HepG2 (cell line): Measurements from ENCODE around the gene MSMB. TPM values are rescaled to one million over a fixed set of nuclear protein-coding genes. Genes with fewer than 3 reads are reported as not detected.

Source experiments
- CEBPG ChIP-seq: IDR thresholded peaks from 2 replicates; pipeline ENCODE4 v1.6.1; 2016
- GATA4 ChIP-seq: sonication (generic); IDR thresholded peaks from 2 replicates; pipeline ENCODE4 v1.6.1; 2016; ENCODE audit warnings: antibody characterized with exemption, low read depth, borderline replicate concordance
- GMEB2 ChIP-seq: IDR thresholded peaks from 2 replicates; pipeline ENCODE4 v1.6.1; 2016; ENCODE audit warnings: missing biosample characterization, missing genetic modification reagents, low read depth
- IRF9 ChIP-seq: sonication (generic); formaldehyde crosslinking; IDR thresholded peaks from 2 replicates; pipeline ENCODE4 v1.8.0; 2022; ENCODE audit warnings: missing genetic modification reagents, mild to moderate bottlenecking, borderline replicate concordance
- RBFOX2 ChIP-seq: fragments of 200-400 bp; formaldehyde crosslinking; IDR thresholded peaks from 2 replicates; pipeline ENCODE4 v1.6.1; 2017; ENCODE audit warnings: low read depth, mild to moderate bottlenecking, low read length
- RFXAP ChIP-seq: sonication (generic); formaldehyde crosslinking; IDR thresholded peaks from 2 replicates; pipeline ENCODE4 v1.4.0; 2020; ENCODE audit warnings: missing genetic modification reagents, borderline replicate concordance
- TOE1 ChIP-seq: sonication (generic); formaldehyde crosslinking; IDR thresholded peaks from 2 replicates; pipeline ENCODE4 v1.4.0; 2020; ENCODE audit warnings: mild to moderate bottlenecking, missing genetic modification reagents
- ZNF496 ChIP-seq: sonication (generic); formaldehyde crosslinking; IDR thresholded peaks from 2 replicates; pipeline ENCODE4 v1.8.1; 2023; ENCODE audit warnings: mild to moderate bottlenecking, moderate library complexity, missing genetic modification reagents; ENCODE audit not compliant: insufficient replicate concordance
- ZNF615 ChIP-seq: sonication (generic); formaldehyde crosslinking; IDR thresholded peaks from 2 replicates; pipeline ENCODE4 v1.5.0; 2020; ENCODE audit warnings: mild to moderate bottlenecking, missing genetic modification reagents, borderline replicate concordance
- ZNF687 ChIP-seq: sonication (generic); formaldehyde crosslinking; IDR thresholded peaks from 2 replicates; pipeline ENCODE4 v1.5.1; 2020; ENCODE audit warnings: mild to moderate bottlenecking, missing genetic modification reagents, moderate library complexity
- polyA plus RNA-seq, 8 experiments: library from polyadenylated mRNA; depleted of rRNA in 3 of 8; stranded (reverse) in 7 of 8; unstranded in 1 of 8; fragments of >200 nt; fragmentation: Illumina TruSeq in 4 of 8; extraction: Trizol in 4 of 8; gene quantifications; 2 replicates each; pipeline versions ENCODE4 v1.2.1 to v1.2.3, GENCODE V29; 2011 to 2016; ENCODE audit warnings: low read depth in 4 of 8, missing spikeins in 1 of 8, mixed read lengths in 1 of 8; ENCODE audit not compliant: insufficient read depth in 1 of 8
- total RNA-seq, 5 experiments: library from RNA; depleted of rRNA; stranded (reverse); fragments of >200 nt; fragmentation: Illumina TruSeq; extraction: Trizol; gene quantifications; 2 replicates each; pipeline ENCODE4 v1.2.3, GENCODE V29; 2016; ENCODE audit warnings: low read depth in 1 of 5
- TF ChIP-seq, protein P1 (sequence below): sonication (generic); formaldehyde crosslinking; IDR thresholded peaks from 2 replicates; pipeline ENCODE4 v1.4.0; 2020; ENCODE audit warnings: missing genetic modification reagents, borderline replicate concordance
- TF ChIP-seq, protein P2 (sequence below): sonication (generic); formaldehyde crosslinking; IDR thresholded peaks from 2 replicates; pipeline ENCODE4 v1.4.0; 2020; ENCODE audit warnings: mild to moderate bottlenecking, missing genetic modification reagents

The MSMB gene
- total and polyA plus RNA-seq, 2 of the 13 experiments (the other 11 are each of a cell fraction or from before 2014, with no cell fraction given): 0.84 TPM; not detected in 1

DNA sequence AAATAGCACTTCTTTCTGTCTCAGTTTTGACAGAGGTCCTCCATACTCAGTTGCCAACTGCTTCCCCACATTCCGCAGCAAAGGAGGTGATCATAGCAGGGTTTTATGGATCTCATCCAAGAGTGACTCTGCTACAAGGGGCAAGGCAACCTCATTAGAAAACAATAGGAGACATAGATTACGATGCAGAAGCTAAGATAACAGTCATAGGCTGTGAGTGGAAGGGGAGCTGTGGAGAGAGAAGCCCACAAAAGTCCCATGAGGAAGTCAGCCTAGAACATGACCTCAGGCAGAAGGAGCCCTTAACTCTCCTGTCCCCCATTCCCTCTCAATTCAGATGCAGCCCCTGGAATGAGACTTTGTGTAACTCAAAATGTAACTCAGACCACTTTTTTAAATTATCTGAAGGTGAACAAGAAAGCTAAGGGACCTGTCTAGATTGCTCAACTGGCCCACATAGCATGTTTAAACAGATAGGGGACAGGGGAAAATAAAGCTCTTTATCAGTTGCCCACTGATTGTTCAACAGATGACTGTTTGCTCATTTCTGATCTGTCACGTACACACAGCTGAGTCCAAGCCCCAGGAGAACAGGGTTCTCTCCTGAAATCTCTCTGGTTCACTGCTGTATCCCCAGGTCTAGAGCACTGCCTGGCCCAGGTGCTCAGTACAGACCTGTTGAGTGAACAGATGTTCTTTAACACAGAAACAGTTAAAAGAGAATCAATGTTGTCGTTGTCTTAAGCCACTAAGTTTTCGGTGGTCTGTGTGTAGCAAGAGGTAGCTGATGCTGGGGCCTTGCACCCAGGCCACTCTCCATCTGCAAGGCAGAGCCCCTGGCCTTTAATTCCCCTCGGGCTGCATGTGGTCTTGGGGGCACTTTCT, 14.2 kb downstream of the MSMB start (continued):
- 0 out of 2 replicates have a peak, but pooled peaks have one; percentile 42 for TF ChIP-seq GMEB2 (CRISPR knock-in tag)
- TF ChIP-seq ZNF687 (CRISPR knock-in tag): peak; percentile 58; the same call in 1 of the 2 replicates
- 0 out of 2 replicates have a peak, but pooled peaks have one; percentile 24 for TF ChIP-seq RFXAP
- peak; percentile 40 for TF ChIP-seq RBFOX2
- TF ChIP-seq, protein P1, sequence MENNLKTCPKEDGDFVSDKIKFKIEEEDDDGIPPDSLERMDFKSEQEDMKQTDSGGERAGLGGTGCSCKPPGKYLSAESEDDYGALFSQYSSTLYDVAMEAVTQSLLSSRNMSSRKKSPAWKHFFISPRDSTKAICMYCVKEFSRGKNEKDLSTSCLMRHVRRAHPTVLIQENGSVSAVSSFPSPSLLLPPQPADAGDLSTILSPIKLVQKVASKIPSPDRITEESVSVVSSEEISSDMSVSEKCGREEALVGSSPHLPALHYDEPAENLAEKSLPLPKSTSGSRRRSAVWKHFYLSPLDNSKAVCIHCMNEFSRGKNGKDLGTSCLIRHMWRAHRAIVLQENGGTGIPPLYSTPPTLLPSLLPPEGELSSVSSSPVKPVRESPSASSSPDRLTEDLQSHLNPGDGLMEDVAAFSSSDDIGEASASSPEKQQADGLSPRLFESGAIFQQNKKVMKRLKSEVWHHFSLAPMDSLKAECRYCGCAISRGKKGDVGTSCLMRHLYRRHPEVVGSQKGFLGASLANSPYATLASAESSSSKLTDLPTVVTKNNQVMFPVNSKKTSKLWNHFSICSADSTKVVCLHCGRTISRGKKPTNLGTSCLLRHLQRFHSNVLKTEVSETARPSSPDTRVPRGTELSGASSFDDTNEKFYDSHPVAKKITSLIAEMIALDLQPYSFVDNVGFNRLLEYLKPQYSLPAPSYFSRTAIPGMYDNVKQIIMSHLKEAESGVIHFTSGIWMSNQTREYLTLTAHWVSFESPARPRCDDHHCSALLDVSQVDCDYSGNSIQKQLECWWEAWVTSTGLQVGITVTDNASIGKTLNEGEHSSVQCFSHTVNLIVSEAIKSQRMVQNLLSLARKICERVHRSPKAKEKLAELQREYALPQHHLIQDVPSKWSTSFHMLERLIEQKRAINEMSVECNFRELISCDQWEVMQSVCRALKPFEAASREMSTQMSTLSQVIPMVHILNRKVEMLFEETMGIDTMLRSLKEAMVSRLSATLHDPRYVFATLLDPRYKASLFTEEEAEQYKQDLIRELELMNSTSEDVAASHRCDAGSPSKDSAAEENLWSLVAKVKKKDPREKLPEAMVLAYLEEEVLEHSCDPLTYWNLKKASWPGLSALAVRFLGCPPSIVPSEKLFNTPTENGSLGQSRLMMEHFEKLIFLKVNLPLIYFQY (CRISPR knock-in tag): peak; percentile 72
- TF ChIP-seq TOE1 (CRISPR knock-in tag): 0 out of 2 replicates have a peak, but pooled peaks have one; percentile 16
- TF ChIP-seq CEBPG (CRISPR knock-in tag): peak; percentile 95
- TF ChIP-seq, protein P2, sequence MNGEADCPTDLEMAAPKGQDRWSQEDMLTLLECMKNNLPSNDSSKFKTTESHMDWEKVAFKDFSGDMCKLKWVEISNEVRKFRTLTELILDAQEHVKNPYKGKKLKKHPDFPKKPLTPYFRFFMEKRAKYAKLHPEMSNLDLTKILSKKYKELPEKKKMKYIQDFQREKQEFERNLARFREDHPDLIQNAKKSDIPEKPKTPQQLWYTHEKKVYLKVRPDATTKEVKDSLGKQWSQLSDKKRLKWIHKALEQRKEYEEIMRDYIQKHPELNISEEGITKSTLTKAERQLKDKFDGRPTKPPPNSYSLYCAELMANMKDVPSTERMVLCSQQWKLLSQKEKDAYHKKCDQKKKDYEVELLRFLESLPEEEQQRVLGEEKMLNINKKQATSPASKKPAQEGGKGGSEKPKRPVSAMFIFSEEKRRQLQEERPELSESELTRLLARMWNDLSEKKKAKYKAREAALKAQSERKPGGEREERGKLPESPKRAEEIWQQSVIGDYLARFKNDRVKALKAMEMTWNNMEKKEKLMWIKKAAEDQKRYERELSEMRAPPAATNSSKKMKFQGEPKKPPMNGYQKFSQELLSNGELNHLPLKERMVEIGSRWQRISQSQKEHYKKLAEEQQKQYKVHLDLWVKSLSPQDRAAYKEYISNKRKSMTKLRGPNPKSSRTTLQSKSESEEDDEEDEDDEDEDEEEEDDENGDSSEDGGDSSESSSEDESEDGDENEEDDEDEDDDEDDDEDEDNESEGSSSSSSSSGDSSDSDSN: peak; percentile 57
- no peak for TF ChIP-seq IRF9 (CRISPR knock-in tag)
- no peak for TF ChIP-seq ZNF496 (CRISPR knock-in tag)
- no peak for TF ChIP-seq ZNF615 (CRISPR knock-in tag)
- peak; percentile 98 for TF ChIP-seq GATA4
